GM21360 (cell line): ENCODE results near the gene TUT1.
"Not testable (repeated sequence)": the region's sequence is repeated elsewhere in the genome, so short reads cannot be mapped to it uniquely, and the experiment has no call there.

Experiments
- ATAC-seq: cut with Tn5 transposase; IDR thresholded peaks from one replicate; pipeline ENCODE4 v1.9.1; 2021; ENCODE audit warnings: mild to moderate bottlenecking, moderate library complexity; ENCODE audit not compliant: unreplicated experiment

TUT1 gene

DNA sequence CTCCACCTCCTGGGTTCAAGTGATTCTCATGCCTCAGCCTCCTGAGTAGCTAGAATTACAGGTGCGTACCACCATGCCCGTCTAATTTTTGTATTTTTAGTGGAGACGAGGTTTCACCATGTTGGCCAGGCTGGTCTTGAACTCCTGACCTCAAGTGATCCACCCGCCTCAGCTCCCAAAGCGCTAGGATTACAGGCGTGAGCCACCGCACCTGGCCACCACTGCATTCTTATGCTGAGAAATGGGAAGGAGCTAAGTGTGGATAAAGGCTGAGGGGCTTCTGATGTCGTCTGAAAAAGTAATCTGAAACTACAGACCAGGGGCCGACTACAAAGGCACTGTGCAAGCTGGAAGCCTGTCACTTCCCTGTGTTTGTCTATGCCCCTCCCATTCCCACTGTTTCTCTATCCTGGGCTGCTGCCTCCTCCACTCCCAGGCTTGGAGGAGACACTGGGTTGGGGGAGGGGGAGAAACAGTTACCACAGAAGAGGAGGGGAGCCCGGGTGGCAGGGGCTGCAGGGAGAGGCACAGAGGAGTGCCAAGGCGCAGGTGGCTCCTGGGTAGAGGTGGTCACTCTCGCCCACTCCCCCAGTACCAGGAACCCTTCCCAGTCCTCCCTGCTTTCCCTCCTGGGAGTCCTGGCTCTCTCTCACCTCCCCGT lies 13.3 kb upstream of the TUT1 start:
- ATAC-seq: no peak

GRCh38 chr11:62603776-62604299 lies 12.5 kb upstream of the TUT1 start:
- ATAC-seq: no peak

- no peak for ATAC-seq
Observed at GRCh38 chr11:62603072-62603408, 11.7 kb upstream of the TUT1 start.

DNA sequence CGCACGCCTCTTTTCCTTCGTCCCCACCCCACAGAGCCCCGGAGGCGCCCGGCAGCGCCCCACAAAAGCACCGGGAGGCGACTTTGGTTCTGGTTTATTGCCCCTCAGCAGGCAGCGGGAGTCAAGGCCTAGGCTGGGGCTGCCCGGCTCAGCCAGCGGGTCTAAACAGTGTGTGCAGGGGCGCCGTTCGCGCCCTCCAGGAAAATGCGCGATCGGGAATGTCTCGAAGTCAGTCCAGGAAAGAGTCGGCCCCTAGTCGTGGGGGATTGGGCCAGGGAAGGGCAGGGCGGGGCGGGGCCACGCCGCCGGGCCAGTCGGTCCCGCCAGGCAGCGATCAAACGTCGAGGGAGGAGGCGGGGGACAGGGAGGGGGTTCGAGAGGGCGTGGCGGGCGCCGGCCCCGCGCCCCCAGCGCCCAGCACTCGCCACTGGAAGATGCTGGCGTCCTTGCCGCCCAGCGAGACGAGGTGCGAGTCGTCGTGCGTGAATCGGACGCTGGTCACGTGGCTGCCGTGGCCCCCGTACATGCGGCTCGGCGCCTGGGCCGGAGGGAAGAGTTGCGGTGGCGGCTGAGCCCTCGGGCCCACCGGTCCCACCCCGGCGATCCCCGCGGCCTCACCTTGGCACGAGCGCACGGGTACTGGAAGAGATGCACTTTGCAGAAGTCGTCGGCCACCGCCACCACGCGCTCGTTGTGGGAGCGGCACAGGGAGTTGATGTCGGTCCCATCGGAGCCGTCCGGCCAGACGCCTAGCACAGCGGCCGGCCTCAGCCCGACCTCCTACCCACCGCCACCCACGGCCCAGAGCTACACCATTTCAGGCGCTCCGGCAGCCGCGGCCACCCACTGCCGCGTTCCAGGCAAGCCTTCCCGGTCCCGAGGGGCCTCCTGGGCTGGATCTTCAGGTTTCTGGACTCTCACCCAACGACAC lies 11.1 kb upstream of the TUT1 start:
- no peak for ATAC-seq

- peak; percentile 67 for ATAC-seq
Observed at GRCh38 chr11:62601372-62602140, 10.2 kb upstream of the TUT1 start, which contains the start of gene MTA2. TSS of gene MTA2 (minus strand) at chr11:62601865. CDS start at chr11:62601450, 415 bp downstream.

DNA sequence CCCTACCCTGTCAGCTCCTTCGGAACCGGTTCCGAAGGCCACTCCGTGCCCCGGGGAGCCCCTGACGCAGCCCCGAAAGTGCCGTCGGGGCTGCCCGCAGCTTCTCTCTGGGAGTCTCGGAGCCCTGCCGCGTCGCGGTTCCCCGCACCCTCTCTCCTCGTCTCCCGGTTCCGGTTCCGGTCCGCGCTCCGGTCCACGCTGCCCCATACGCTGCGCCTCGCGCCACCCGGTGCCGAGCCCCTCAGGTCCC lies 9.7 kb upstream of the TUT1 start:
- no peak for ATAC-seq

- ATAC-seq: no peak
Observed at GRCh38 chr11:62600367-62601121, 9.2 kb upstream of the TUT1 start.

GRCh38 chr11:62599901-62600300 lies 8.6 kb upstream of the TUT1 start:
- ATAC-seq: no peak

- peak; percentile 46 for ATAC-seq
Observed at GRCh38 chr11:62599069-62599696, 7.9 kb upstream of the TUT1 start.

GRCh38 chr11:62595124-62595523 lies 3.8 kb upstream of the TUT1 start:
- no peak for ATAC-seq

- no peak for ATAC-seq
Observed at GRCh38 chr11:62593434-62594044, 2.2 kb upstream of the TUT1 start.

DNA sequence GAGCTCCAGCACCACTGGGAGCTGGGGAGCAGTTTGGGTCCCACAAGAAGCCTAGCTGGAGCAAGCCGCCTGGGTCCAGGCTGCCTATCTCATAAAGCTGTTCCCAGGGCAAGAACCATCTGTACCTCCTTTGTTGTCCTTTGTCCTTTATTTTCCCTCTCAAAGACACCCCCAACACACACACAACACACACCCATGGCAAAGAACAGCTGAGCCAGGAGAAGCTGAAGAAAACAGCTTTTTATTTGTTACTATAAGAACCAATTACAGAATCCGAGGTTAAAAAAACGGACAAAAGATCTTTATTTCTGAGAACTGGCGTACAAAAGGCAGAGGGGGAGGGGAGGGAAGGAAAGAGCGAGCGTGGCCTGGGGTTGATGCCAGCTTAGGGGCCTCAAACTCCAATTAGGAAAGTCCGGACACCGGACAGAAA lies 1.7 kb upstream of the TUT1 start:
- no peak for ATAC-seq

GRCh38 chr11:62592146-62592815 lies 958 bp upstream of the TUT1 start:
- ATAC-seq: no peak

- ATAC-seq: no peak
Observed at GRCh38 chr11:62588966-62589637, 2.2 kb downstream of the TUT1 start.

DNA sequence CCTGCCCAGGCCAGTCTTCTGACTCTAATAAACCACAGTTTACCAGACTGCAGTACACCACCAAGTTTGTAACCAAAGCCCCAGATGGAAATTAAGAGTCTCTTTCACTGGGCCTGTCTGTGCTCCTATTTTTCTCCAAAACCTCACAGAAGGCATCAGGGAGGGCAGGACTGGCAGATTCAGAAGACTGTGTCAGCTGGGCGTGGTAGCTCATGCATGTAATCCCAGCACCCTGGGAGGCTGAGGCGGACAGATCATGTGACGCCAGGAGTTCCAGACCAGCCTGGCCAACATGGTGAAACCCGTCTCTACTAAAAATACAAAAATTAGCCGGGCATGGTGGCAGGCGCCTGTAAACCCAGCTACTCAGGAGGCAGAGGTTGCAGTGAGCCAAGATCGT lies 6.0 kb downstream of the TUT1 start:
- not testable (repeated sequence) for ATAC-seq

DNA sequence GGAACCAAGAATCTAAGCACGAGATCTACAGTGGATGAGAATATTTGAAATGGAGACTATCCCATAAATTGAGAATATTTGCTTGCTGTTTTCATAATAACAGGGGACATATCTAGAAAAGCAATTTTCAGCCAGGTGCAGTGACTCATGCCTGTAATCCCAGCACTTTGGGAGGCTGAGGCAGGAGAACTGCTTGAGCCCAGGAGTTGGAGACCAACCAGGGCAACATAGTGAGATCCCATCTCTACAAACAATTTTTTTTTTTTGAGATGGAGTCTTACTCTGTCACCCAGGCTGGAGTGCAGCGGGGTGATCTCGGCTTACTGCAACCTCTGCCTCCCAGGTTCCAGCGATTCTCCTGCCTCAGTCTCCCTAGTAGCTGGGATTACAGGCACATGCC lies 9.6 kb downstream of the TUT1 start:
- ATAC-seq: not testable (repeated sequence)

DNA sequence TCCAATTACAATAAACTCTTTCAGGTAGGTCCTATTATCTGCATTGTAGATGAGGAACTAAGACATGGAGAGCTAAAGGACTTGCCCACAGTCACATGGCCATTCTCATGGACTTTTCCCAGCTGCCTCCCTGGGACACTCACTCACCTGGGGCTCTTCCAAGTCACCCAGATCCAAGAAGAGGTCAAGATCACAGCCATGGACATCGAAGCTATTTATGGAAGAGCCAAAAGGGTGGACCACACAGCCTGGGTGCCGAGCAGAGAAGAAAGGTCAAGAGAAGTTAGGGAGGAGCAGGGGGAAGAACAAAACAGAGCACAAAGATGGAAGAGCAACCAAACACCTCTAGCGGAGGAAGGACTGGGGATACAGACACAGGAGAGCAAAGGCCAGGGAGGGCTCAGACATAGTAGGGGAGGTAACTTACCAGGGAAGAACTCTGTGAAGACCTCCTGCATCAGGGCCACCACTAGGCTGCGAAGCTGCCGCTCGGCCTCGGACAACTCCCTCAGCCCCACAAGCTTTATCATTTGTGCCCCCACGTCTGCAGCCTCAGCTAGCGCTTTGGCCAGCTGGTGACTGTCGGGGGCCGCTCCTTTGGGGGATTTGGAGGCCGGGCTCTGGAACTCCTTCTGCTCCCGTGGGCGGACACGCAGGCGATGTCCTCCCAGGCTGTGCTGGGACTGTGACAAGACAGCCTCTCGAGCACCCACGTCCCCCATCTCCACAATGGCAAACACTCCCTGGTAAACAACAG lies 10.2 kb downstream of the TUT1 start:
- no peak for ATAC-seq

DNA sequence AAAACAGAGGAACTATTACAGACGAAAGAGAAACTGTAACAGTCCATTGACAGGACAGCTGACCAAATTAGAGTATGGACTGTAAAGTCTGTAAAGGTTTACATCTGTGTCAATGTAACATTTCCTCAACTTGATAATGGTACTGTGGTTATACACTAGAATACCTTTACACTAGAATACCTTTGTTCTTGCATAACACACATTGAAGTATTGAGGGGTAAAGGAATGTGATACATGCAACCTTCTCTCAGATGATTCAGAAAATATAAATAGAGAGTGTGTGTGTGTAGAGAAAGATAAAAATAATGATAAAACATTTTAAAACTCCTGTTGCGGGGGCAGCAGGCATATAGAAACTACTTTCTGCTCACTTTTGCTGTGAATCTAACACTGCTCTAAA lies 12.1 kb downstream of the TUT1 start:
- no peak for ATAC-seq
